HG03039 (cell line): ENCODE data around the gene ACTR5.
"Not testable (repeated sequence)": the region's sequence is repeated elsewhere in the genome, so short reads cannot be mapped to it uniquely, and the experiment has no call there.

Source experiments
- ATAC-seq: cut with Tn5 transposase; IDR thresholded peaks from one replicate; pipeline ENCODE4 v1.9.1; 2021; ENCODE audit warnings: mild to moderate bottlenecking, moderate library complexity; ENCODE audit not compliant: unreplicated experiment

ACTR5 gene

GRCh38 chr20:38804682-38805501, 56.6 kb downstream of the ACTR5 start:
- no peak for ATAC-seq

DNA sequence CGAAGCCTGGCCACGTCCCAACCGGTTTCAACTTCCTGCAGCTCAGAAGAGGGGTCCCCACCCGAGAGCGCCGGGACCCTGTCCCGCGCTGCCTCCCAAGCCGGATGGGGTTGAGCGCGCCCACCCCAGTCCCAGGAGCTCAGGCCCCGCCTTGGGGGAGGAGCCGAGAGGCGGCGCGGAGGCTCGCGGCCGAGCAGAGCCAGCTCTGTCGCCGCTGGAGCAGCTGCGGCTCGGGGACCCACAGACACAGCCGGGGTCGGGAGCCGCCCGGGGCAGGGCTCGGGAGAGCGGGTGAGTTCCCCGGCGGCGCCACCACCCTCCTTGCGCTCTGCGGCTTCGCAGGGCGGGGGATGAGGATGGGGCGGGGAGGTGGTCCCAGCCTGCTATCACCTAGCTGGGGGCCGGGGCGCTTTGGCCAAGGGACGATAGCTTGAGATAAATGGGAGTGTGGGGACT, 57.3 kb downstream of the ACTR5 start, which contains the start of gene PPP1R16B:
PPP1R16B (plus strand) TSS at position 196 of the 456 bp plus-strand sequence. CDS start 30,229 bp downstream, outside the sequence.
- peak; percentile 54 for ATAC-seq

- no peak for ATAC-seq
Observed at GRCh38 chr20:38805958-38806854, 57.9 kb downstream of the ACTR5 start.

GRCh38 chr20:38806855-38807655, 58.8 kb downstream of the ACTR5 start:
- ATAC-seq: no peak

- ATAC-seq: no peak
Observed at GRCh38 chr20:38809942-38810341, 61.7 kb downstream of the ACTR5 start.

- ATAC-seq: no peak
Observed at GRCh38 chr20:38810926-38811630, 62.8 kb downstream of the ACTR5 start.

- no peak for ATAC-seq
Observed at GRCh38 chr20:38811769-38812168, 63.5 kb downstream of the ACTR5 start.

DNA sequence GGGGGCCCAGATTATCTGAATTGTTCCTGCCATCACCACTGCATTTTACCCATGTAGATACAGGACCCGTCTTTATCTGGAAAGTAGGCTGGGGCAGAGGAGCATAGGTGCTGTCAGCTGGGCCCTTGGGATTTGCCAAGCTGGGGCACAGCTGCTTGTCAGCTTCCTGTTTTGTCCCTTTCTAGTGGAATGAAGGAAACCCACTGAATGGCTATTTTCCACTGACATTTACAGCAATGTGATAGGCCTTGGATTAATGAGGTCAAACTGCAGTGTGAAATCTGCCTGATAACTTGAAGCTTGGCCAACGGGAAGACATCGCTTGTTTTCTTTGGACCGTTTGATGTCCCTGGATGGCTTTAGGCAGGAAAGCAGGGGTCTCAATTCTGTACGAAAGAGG, 63.9 kb downstream of the ACTR5 start:
- ATAC-seq: no peak

DNA sequence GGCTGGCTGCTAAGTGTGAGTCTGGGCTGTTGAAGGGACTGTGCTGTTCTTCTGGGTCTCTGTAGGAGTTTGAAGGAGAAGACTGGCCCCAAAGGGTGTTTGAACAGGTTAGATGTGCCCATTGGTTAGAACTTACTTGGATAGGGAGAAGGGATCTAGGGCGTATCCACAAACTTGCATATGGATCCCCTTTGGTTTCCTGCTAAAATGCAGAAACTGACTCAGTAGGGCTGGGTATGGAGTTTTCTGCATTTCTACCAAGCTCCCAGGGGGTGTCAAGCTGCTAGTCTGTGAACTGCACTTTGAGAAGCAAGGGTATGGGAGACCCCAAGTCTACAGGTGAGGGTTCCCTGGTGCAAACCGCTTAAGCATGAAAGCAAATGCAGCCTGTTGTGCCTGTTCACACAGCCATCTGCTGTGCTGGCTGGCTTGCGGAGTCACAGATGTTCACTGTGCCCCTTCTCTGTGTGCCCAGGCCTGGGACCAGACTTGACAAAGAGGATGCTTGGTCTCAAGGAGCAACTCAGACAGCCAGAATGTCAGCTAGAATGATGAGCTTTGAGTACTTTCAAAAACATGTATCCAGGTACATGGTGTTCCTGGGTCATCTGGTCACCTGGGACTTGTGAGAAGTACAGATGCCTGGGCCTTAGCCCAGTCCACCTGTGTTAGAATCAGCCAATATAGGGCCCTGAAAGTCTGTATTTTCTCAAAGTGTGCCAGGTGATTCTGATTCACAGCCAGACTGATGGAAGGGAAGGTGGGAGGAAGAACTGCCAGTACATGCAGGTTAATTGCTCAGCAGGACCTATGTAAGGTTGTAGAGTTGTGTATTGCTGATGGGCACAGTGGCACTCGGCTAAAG, 64.7 kb downstream of the ACTR5 start:
- ATAC-seq: no peak

GRCh38 chr20:38813574-38813962, 65.3 kb downstream of the ACTR5 start:
- not testable (repeated sequence) for ATAC-seq

GRCh38 chr20:38815446-38815845, 67.2 kb downstream of the ACTR5 start:
- no peak for ATAC-seq

GRCh38 chr20:38818113-38819065, 70.1 kb downstream of the ACTR5 start:
- ATAC-seq: no peak
